IPS-NIHi11 (cell line): Measurements from ENCODE around the gene SLC1A5.
"Not testable (repeated sequence)": the region's sequence is repeated elsewhere in the genome, so short reads cannot be mapped to it uniquely, and the experiment has no call there.

Experiments used
- DNase-seq: peaks from one replicate; pipeline ENCODE4 v3.0.0; 2012; ENCODE audit warnings: mixed read lengths, low spot score

The SLC1A5 gene

DNA sequence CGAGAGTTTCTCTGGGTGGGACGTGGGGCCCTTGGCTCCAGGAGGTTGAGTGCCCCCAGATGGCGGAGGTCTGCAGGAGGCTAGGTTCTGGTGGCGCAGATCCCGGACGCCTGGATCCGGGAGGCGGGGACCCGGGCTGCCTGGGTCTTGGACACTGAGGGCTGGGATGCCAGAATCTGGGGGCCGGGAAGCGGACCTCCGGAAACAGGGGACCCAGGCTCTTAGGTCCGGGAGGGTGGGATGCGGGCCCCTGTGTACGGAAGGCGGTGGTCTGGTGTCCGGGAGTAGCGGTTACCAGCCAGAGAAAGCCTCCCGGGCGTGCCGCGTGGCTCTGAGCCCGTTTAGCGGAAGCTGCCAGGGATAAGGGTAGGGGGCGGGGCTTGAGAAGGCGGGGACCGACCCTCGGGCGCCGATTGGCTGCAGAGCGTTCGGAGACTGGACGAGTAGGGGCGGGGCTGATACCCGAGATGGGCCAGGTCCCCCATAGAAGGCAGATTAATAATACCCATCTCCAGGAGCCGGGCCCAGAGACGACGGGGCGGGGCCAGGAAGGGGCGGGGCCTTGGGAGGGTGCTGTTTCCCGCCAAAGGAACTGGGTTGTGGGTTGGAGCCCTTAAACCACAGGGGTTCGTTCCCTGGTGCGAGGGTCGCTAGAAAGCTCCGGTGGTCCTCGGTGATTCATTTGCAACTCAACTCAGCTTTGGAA is at the start of gene SLC1A5:
Gene SLC1A5, minus strand, starts transcription at position 333 of the 706 bp plus-strand sequence. CDS start 629 bp downstream, outside the sequence.
- peak; percentile 99 for DNase-seq

DNA sequence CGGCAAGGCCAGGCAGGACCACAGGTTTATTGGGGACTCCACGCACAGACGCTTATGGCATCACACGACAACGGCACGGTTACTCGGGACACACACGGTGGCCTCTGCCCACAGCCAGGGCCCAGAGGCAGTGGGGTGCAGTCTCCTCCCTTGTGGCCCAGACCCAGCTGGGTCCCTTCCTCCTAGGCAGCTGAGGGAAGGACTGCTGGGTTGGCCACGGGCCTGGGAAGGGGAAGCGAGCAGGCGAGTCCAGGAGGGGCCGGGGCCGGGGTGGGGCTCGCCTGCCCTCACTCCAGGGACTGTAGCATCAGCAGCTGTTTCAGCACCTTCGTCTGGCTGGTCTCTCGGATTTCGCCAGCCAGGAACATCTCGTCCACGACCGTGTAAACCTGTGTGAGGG is 49.8 kb upstream of the SLC1A5 start:
- DNase-seq = no peak

DNA sequence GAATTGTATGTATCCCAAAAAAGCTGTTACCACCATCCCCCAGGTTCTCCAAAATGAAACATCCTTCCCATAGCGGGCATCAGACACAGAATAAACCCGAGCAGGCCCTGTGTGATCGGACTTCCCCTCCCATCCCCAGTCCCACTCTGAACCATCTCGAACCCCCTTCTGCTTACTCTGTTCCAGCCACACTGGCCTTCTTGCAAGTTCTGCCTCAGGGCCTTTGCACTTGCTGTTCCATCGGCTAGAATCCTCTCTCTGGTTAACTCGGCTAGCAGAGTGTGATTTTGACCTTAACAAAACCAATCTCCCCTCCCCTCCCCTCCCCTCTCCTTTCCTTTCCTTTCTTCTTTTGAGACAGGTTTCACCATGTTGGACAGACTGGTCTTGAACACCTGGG is 46.6 kb upstream of the SLC1A5 start:
- no peak for DNase-seq

DNA sequence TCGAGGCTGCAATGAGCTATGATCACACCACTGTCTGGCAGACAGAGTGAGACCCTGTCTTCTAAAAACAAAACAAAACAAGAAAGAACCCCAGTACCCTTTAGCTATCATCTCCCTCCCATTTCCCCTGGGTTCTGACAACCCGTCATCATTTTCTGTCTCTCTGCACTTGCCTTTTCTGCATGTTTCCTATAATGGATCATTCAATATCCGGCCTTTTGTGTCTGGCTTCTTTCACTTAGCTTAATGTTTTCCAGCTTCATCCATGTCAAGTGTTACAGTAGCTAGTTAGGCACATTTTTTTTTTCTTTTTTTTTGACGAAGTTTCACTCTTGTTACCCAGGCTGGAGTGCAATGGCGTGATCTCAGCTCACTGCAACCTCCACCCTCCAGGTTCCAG is 45.7 kb upstream of the SLC1A5 start:
- no peak for DNase-seq

DNA sequence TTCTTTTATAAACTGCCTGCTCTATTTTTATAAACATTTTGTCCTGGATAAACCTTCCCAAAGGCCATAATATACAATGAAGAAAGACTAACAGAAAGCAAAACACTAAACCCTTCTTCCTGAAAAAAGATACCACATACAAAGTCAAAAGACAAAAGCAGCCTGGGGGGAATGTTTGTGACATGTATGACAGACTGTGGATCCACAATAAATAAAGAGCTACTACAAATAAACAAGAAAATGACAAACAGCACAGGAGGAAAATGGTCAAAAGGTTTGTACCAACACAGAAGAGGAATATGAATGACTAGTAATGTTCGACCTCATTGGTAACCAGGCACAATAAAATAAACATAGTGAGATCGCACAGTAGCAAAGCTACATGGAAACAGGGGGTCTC is 42.5 kb upstream of the SLC1A5 start:
- DNase-seq = no peak

DNA sequence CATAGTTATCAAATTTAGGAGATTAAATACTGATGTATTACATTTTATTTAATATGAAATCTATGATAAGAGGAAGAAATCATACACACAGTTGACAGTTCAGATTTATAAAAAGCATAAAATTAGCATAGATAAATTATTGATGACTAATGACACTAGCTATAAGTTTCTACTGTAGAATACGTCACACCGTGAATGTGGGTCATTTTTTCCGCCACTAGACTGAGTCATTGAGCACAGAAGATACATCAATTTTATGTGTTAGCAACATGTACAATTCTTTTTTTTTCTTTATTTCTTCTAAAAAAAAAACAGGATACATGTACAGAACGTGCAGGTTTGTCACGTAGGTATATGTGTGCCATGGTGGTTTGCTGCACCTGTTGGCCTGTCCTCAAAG is 40.1 kb upstream of the SLC1A5 start:
- no peak for DNase-seq

DNA sequence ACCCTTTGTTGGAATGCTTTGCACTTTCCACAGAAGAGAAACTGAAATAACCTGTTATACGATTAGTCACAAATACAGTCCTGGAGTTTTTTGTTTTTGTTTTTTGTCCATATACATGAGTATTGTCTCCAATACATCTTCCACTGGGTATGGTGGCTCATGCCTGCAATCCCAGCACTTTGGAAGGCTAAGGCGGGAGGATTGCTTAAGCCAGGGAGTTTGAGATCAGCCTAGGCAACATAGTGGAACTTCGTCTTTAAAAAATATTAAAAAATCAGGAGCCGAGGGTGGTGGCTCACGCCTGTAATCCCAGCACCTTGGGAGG is 37.3 kb upstream of the SLC1A5 start:
- no peak for DNase-seq

DNA sequence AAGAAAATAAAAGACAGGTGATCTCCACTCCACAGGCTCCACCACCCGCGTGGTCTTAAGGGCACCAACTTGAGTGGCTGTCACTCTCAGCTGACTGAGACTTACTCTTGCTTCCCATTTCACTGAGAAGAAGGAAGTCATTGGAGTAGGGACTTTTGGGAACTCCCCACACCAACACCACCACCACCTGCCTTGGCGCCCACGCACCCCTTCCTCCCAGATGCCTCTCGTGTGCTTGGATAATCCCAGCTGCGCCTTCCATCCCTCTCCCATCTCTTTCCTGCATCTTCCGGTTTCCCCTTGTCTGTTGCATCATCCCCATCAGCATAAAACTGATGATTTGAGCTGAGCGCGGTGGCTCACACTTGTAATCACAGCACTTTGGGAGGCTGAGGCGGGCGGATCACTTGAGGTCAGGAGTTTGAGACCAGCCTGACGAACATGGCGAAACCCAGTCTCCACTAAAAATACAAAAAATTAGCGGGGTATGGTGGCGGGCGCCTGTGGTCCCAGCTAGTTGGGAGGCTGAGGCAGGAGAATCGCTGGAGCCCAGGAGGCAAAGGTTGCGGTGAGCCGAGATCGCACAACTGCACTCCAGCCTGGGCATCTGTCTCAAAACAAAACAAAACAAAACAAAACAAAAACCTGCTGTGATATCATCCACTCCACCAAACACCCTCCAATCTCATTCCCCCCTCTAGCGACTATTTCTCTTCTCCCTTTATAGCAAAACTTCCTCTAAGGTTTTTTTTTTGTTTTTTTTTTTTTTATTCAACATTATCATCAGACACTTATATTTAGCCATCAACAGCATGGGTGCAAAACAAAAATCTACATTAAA is 36.7 kb upstream of the SLC1A5 start:
- no peak for DNase-seq

DNA sequence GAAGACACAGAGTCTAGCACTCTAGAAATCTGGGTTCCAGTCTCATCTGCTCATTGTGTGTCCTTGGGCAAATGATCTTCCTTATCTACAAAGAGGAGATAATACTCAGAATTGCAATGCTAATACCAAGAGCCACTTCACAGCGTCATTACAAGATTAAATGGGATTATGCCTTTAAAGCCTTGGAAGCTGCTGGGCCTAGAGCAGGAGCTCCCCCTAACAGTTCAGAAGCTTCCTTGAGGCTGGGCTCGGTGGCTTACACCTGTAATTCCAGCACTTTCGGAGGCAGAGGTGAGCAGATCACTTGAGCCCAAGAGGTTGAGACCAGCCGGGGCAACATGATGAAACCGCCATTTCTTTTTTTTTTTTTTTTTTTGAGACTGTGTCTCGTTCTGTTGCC is 34.7 kb upstream of the SLC1A5 start:
- DNase-seq = no peak

DNA sequence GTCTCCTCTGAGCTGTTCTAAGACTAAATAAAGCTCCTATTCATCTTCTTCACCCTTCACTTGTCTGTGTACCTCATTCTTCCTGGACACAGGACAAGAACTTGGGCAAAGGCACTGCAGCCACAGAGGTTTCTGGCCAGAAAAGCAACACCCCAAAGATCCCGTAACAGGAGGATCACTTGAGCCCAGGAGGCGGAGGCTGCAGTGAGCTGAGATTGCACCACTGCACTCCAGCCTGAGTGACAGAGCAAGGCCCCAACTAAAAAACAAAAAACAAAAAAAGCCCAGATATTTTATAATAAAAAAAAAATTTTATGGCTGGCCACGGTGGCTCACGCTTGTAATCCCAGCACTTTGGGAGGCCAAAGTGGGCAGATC is 34.0 kb upstream of the SLC1A5 start:
- DNase-seq = not testable (repeated sequence)

DNA sequence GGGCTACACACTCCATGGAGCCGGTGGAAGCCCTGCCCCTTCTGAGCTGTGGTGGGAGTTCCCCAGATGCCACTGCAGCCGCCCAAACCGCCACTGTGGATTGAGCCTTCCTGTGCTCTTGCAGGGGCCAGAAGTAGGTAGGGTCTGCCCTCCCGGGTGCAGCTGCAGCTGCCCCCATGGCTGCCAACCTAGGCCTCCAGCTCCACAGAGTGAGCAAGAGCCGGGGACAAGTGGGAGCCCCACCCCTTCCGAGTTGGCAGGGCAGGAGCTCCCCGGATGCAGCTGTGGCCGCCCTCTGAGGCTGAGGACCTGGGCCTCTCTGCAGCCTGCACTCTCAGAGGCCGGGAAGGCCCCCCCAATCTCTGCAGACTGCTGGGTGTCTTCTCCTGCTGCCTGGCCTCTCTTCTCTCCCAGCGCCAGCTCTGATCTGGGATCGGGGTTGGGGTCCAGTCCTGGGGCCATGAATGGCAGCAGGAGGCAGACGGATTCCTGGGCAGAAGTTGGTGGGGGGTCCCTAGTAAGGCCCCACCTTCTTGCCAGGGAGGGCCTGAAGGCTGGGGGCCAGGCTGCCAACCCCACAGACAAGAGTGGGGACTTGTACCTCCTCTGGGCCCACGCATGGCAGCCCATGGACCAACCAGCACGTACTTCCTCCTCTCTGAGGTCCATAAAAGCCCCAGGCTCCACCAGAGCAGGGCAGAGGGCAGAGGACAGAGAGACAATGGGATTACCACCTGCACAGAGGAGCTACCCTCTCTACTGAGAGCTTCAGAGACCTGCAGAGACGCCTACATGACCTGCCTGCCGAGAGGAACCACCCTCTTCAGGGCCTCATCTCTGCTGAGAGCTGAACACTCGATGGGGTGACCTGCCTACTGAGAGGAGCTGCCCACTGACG is 33.4 kb upstream of the SLC1A5 start:
- no peak for DNase-seq

DNA sequence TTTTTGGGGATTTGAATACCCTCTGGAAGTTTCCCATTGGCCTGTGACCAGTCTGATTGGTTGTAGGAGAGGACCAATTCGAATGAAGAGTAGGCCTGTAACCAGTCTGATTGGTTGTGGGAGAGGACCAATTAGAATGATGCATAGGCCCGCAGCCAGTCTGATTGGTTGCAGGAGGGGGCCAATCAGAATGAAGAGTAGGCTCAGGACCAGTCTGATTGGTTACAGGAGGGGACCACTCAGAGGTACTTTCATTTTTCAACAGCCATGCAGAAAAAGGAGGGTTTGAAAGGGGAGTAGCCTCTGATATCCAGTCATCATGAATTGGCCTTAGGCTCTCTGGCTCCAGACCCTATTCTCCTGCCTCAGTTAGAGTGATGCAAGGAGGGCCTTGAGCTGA is 30.4 kb upstream of the SLC1A5 start:
- no peak for DNase-seq

DNA sequence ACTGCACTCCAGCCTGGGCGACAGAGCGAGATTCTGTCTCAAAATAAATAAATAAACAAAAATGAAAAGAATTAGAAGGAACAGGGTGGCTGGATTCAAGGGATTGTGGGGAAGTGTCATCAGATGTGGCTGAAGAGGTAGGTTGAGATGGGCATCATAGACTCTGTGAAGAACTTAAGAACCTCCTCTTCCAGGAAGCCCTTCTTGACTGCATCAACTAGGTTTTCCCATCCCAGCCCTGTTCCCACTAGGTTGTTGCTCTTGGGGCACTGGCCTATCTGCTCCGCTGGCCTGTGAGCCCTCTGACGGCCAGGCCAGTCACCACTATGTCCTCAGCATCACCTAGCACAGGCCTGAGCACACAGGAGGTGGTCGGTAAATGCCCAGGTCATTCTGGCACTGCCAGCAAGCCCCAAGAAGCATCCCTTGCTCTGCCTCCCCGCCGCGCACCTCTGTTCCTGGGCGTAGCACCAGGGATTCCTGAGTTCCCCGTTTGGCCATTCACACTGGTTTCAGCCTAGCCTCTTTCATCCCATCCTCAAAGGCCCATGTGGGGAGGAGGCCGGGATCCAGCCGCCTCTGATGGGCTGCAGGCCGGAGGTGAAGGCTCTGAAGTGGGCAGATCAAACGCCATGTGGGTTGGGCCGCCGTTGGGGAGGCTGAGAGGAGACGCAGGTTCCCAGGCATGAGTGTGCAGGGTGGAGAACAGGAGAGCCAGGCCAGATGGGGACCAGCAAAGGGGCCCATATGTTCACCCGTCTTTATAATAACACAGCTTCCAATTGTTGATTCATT is 27.6 kb upstream of the SLC1A5 start:
- no peak for DNase-seq

DNA sequence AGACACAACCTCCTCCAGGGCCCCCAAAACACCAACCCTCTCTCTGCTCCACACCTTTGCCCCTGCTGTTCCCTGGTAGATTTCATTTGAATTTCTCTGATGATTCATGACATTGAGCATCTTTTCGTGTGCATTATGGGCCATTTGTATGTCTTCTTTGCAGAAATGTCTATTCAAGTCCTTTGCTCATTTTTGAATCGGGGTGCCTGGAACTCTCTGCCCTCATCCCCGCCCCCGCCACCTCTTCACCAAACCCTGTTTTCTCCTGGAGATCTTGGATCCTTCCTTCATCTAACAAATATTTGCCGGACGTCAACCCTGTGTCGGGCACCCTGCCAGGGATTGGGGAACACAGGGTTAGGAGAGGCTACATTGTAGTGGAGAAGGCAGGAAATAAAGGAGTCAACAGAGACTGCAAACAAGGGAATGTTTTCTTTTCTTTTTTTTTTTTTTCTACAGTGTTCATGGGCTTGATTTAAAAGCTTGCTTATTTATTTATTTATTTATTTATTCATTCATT is 25.5 kb upstream of the SLC1A5 start:
- no peak for DNase-seq

DNA sequence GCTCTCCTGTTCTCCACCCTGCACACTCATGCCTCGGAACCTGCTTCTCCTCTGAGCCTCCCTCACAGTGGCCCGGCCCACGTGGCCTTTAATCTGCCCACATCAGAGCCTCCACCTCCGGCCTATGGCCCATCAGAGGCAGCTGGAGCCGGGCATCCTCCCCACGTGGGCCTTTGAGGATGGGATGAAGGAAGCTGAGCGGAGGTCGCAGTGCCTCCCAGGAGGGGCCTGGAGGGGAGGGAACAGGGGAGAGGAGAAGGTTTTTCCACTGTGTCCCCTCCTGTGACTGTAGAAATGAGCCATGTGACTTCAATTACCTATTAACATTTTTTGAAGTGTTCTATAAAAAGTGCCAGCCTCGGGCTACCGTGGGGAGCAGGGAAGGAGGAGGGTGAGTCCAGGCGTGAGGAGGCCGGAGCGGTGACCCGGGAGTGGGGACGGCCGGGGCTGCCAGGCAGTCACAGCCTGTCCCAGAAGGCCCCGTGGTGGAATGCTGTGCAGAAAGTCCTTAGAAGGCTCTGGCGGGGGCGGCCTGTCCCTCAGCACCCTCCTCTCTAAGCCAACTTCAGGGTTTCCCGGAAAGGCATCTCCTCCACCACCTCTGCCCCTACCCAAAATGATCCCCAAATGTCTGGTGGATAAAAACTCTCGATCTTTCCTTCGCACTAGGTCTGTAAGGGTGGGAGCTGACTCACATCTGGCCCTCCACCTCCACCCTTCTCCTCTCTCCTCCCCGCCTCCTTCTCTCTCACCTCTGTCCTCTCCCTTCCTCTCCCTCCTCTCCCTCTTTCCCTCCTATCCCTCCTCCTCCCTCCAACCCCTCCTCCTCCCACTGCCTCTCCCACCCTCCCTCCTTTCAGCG is 24.8 kb upstream of the SLC1A5 start:
- no peak for DNase-seq

DNA sequence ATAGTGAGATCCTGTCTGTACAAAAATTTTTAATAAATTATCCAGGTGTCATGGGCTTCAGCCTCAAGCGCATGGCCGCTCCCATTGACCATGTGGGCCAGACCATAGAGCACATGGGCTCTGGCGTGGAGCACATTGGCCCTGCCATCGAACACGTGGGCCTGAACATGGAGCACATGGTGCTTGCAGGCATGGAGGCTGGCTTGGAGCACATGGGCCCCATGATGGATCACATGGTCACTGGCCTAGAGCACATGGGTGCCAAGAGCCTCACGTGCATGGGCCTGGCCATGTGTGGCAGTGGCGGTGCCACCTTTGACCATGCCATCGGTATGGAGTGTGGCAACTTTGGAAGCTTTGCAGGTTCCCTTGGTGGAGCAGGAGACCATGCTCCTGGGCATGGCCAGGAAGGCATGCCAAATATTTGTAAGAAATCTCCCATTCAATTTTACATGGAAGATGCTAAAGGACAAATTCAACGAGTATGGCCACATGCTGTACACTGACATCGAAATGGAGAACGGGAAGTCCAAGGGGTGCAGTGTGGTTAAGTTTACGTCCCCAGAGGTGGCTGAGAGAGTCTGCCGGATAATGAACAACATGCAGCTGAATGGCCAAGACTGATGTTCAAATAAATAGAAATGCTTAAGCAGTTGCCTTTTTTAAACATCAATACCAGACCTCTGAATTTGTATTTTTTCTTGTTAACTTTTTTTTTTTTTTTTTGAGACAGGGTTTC is 21.3 kb upstream of the SLC1A5 start:
- DNase-seq = no peak

DNA sequence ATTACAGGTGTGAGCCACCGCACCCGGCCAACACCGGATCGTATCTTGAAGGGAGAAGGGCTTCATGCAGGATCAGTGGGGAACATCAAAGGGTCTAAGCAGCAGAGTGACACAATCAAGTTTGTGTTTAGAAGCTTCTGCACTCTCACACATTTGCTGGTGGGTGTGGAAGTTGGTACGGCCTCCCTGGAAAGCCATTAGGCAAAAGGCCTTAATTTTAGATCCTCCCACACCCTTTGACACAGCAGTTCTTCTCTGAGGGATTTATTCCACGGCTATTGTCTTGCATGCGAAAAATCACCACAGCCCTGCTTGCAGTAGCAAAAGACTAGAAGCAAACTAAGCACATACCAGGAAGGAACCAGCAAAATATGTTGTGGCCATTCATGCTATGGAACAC is 18.3 kb upstream of the SLC1A5 start:
- no peak for DNase-seq

DNA sequence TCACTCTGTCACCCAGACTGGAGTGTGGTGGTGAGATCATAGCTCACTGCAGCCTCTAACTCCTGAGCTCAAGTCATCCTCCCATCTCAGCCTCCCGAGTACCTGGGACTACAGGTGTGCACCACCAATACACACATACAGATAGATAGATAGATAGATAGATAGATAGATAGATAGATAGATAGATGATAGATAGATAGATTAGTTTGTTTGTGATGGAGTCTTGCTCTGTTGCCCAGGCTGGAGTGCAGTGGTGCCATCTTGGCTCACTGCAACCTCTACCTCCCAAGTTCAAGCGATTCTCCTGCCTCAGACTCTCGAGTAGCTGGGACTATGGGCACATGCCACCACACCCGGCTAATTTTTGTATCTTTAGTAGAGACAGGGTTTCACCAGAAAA is 16.0 kb upstream of the SLC1A5 start:
- not testable (repeated sequence) for DNase-seq

DNA sequence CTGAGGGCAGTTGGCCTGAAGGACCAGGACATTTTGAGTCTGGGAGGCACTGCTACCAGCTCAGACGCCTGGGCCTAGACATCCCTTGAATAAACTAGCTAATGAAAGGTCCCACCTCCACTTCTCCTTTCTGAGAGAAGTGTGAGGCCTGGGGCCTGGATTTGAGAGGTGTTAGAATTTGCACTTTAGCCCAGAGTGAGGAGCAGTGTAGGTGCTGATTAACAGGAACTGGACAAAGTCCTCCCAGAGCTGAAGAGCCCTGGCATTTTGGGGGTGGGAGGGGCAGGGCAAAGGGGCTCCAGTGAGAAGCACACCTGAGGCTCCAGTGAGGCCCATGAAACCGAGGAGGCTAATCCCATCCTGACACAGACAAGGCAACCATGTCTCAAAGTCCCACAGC is 15.2 kb upstream of the SLC1A5 start:
- peak; percentile 4 for DNase-seq

DNA sequence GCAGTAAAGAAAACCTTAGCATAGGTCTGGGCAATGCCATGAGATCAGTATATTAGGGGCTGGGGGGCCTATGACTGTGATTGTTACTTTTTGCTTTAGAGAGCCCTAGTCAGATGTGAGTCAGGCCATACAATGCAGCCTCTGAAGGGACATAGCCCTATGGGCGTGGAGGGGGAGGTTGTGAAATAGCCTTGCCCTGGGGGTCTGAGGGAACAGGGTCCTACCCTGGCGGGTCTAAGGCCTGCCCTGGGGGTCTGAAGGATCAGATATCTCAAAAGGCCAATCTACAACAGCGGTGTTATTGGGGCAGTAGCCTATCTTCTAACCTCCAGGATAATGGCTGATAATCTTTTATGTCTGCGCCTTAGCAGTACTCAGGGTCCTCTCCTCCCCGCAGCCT is 13.8 kb upstream of the SLC1A5 start:
- DNase-seq = no peak
